Endothelial cell of umbilical vein (primary cell): ENCODE measurements around the gene ATXN7L1. TPM values are rescaled to one million over a fixed set of nuclear protein-coding genes. Genes with fewer than 3 reads are reported as not detected.

Experiments used
- BruUV-seq: library from RNA; stranded (reverse); fragments of 400-500 nt; replicated peaks from 2 replicates; lab custom pipeline; 2021; lab: Mats Ljungman, UMichigan
- CTCF ChIA-PET: fragments of 300-600, 350-600 bp; sonication (Branson Sonifier 250); formaldehyde crosslinking; loops from one replicate; lab custom pipeline; 2021; ENCODE audit warnings: antibody characterized with exemption, inconsistent platforms; lab: Charles Lee
- POLR2A ChIA-PET: fragments of 300-600, 350-600 bp; sonication (Branson Sonifier 250); formaldehyde crosslinking; loops from one replicate; lab custom pipeline; 2021; ENCODE audit warnings: antibody characterized with exemption, inconsistent platforms; lab: Charles Lee
- DNase-seq: peaks from one replicate; pipeline ENCODE4 v3.0.0-alpha.2; 2011; ENCODE audit warnings: low read depth, low spot score
- FAIRE-seq: peaks from 2 replicates; lab custom pipeline; 2011; peaks lifted over from hg19 to GRCh38; lab: Jason Lieb, UNC
- H2AFZ ChIP-seq: 2 replicates; pipeline ENCODE4 v1.6.0; 2012; ENCODE audit warnings: low read depth, low read length, control low read depth, inconsistent platforms
- H3K27ac ChIP-seq: 2 replicates; pipeline ENCODE4 v1.5.1; 2011; ENCODE audit warnings: low read depth, mild to moderate bottlenecking, control low read depth, low read length, moderate library complexity; ENCODE audit not compliant: insufficient read depth
- H3K27me3 ChIP-seq, 2 experiments: 2 replicates each; pipeline versions ENCODE4 v1.6.0 to v1.6.1; 2011; ENCODE audit warnings: low read length in 2 of 2, mixed read lengths in 1 of 2; ENCODE audit not compliant: control insufficient read depth in 2 of 2, insufficient read depth in 2 of 2
- H3K36me3 ChIP-seq, 2 experiments: 2 replicates in 1 of 2; 3 replicates in 1 of 2; pipeline ENCODE4 v1.5.1; 2011; ENCODE audit warnings: low read length in 2 of 2, mild to moderate bottlenecking in 1 of 2, moderate library complexity in 1 of 2; ENCODE audit not compliant: control insufficient read depth in 2 of 2, insufficient read depth in 2 of 2; ENCODE audit errors: extremely low read depth in 1 of 2
- H3K4me1 ChIP-seq: 3 replicates; pipeline ENCODE4 v1.5.1; 2011; ENCODE audit warnings: mild to moderate bottlenecking, low read length; ENCODE audit not compliant: control insufficient read depth, insufficient read depth; ENCODE audit errors: extremely low read depth
- H3K4me2 ChIP-seq: 2 replicates; pipeline ENCODE4 v1.6.1; 2011; ENCODE audit warnings: low read length, control low read depth, mixed read lengths; ENCODE audit not compliant: insufficient read depth
- H3K4me3 ChIP-seq, 3 experiments: fragments of 200-600 bp in 1 of 3; sonication (generic), shearing (Covaris generic) in 1 of 3; replicated peaks in 1 of 3; 2 replicates each; pipeline ENCODE4 v1.5.1; 2011 to 2016; ENCODE audit warnings: control low read depth in 3 of 3, low read length in 3 of 3, mild to moderate bottlenecking in 2 of 3, inconsistent platforms in 1 of 3, low read depth in 1 of 3, moderate library complexity in 1 of 3; ENCODE audit not compliant: insufficient read depth in 1 of 3
- H3K79me2 ChIP-seq: 2 replicates; pipeline ENCODE4 v1.6.0; 2012; ENCODE audit warnings: low read length, inconsistent platforms; ENCODE audit not compliant: control insufficient read depth, insufficient read depth
- H3K9ac ChIP-seq: replicated peaks from 2 replicates; pipeline ENCODE3; 2011; ENCODE audit warnings: low read length, control low read depth; ENCODE audit not compliant: insufficient read depth; ENCODE audit errors: extremely low read depth
- H3K9me1 ChIP-seq: replicated peaks from 3 replicates; pipeline ENCODE4 v1.6.0; 2011; ENCODE audit warnings: mild to moderate bottlenecking, low read length; ENCODE audit not compliant: control insufficient read depth, insufficient read depth; ENCODE audit errors: extremely low read depth
- H3K9me3 ChIP-seq: replicated peaks from 2 replicates; pipeline ENCODE4 v1.5.1; 2012; ENCODE audit warnings: low read length, inconsistent platforms; ENCODE audit not compliant: control insufficient read depth, insufficient read depth
- H4K20me1 ChIP-seq: replicated peaks from 2 replicates; pipeline ENCODE3; 2011; ENCODE audit warnings: mild to moderate bottlenecking, low read length; ENCODE audit not compliant: control insufficient read depth, insufficient read depth; ENCODE audit errors: extremely low read depth
- EZH2 ChIP-seq: IDR thresholded peaks from 2 replicates; pipeline ENCODE4 v1.6.1; 2012; ENCODE audit warnings: borderline replicate concordance, low read depth, mild to moderate bottlenecking, moderate library complexity, low read length, inconsistent platforms; ENCODE audit not compliant: severe bottlenecking
- FOS ChIP-seq: IDR thresholded peaks from 2 replicates; pipeline ENCODE4 v1.6.1; 2011; ENCODE audit warnings: mild to moderate bottlenecking, low read length, moderate library complexity, borderline replicate concordance; ENCODE audit not compliant: insufficient read depth
- GATA2 ChIP-seq: IDR thresholded peaks from 2 replicates; pipeline ENCODE4 v1.7.0; 2011; ENCODE audit warnings: low read depth, mild to moderate bottlenecking, moderate library complexity, mixed read lengths, low read length; ENCODE audit not compliant: insufficient read length, insufficient read depth
- JUN ChIP-seq: IDR thresholded peaks from 2 replicates; pipeline ENCODE4 v1.6.1; 2011; ENCODE audit warnings: borderline replicate concordance, low read depth; ENCODE audit not compliant: insufficient read length, insufficient read depth
- MYC ChIP-seq: IDR thresholded peaks from one replicate; pipeline ENCODE4 v1.6.1; 2011; ENCODE audit warnings: mild to moderate bottlenecking, low read depth, low read length
- POLR2A ChIP-seq: IDR thresholded peaks from 2 replicates; pipeline ENCODE4 v1.6.1; 2012; ENCODE audit warnings: low read depth, mild to moderate bottlenecking, control low read depth, low read length
- POLR2AphosphoS5 ChIP-seq: IDR thresholded peaks from 2 replicates; pipeline ENCODE4 v1.6.1; 2012; ENCODE audit warnings: low read depth, mild to moderate bottlenecking, control low read depth, low read length, moderate library complexity; ENCODE audit not compliant: insufficient read depth
- dilution Hi-C: fragments of 300-500 bp; cut with MboI; formaldehyde crosslinking; loops from one replicate; pipeline ENCODE4 v1.15.0; 2019; ENCODE audit warnings: low sequenced_read_pairs; ENCODE audit not compliant: extremely low pct_ligation_motif_present
- intact Hi-C: fragments of 100-400 bp; cut with micrococcal nuclease; formaldehyde crosslinking; loops from one replicate; pipeline ENCODE4 v1.10.0; 2022
- polyA plus RNA-seq, 4 experiments: library from polyadenylated mRNA; depleted of rRNA in 3 of 4; stranded (reverse) in 3 of 4; unstranded in 1 of 4; fragments of >200 nt; gene quantifications; 2 replicates each; pipeline versions ENCODE4 v1.2.1 to v1.2.3, GENCODE V29; 2011 to 2012; ENCODE audit warnings: missing spikeins in 1 of 4
- total RNA-seq: library from RNA; stranded (reverse); gene quantifications from 2 replicates; pipeline ENCODE4 v1.2.3, GENCODE V29; 2021
- TF ChIP-seq, protein P1 (sequence below): IDR thresholded peaks from 2 replicates; pipeline ENCODE4 v1.6.1; 2011; ENCODE audit not compliant: insufficient read depth, insufficient read length
- TF ChIP-seq, protein P2 (sequence below), 2 donors: IDR thresholded peaks; 1 replicate in 1 of 2; 2 replicates in 1 of 2; pipeline ENCODE4 v1.5.1; 2011; ENCODE audit warnings: low read length in 2 of 2, mild to moderate bottlenecking in 2 of 2, moderate library complexity in 2 of 2, control low read depth in 1 of 2, inconsistent platforms in 1 of 2, low read depth in 1 of 2; ENCODE audit not compliant: insufficient read depth in 1 of 2; ENCODE audit errors: extremely low read depth in 1 of 2

Gene ATXN7L1
- total and polyA plus RNA-seq, 2 donors (not counting 3 experiments of a cell fraction or from before 2014, with no cell fraction given), result 4.6 to 15.6 TPM

DNA sequence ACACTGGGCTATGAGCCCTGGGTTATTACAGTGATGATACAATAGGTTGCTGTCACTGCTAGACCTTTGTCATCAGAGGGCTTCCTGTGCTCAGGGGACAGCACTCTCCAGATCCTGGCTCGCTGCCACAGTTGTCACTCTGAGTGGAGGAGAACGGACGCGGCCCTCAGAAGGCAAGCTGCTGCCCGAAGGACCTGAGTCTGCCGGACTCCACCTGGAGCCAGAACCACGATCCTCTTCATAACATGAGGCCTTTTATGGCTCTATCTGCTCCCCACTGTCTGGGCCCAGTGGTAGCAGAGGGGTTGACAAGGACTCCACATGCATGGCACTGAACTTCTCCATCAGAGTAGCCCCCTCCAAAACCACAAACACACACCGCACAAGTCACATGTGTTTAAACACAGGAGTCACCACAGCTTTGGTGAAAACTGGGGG, 200.4 kb downstream of the ATXN7L1 start:
- ChIA-PET CTCF (no interaction called here), POLR2A (no interaction called here)
- no peak overlapping the region for H3K9ac ChIP-seq
- no peaks in the 10 kb centered on the region for H3K27me3 ChIP-seq
- H3K4me2 ChIP-seq, result no peak overlapping the region
- no peak overlapping the region for H3K27ac ChIP-seq
- no peaks in the 10 kb centered on the region for H3K9me1 ChIP-seq
- no peaks in the 10 kb centered on the region for H3K9me3 ChIP-seq
- dilution Hi-C loops, result no loop called here
- no peak for FAIRE-seq
- BruUV-seq, result no TSS peak
- no peaks in the 10 kb centered on the region for H3K79me2 ChIP-seq
- H4K20me1 ChIP-seq, result peaks cover 2% of the 10 kb centered on the region
- H3K4me3 ChIP-seq, result no peak overlapping the region
- DNase-seq, result no peak
- TF ChIP-seq GATA2, result no peak
- TF ChIP-seq, protein P1, sequence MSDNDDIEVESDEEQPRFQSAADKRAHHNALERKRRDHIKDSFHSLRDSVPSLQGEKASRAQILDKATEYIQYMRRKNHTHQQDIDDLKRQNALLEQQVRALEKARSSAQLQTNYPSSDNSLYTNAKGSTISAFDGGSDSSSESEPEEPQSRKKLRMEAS, result no peak
- TF ChIP-seq POLR2AphosphoS5, result no peak
- no peak for TF ChIP-seq JUN
- TF ChIP-seq POLR2A, result no peak
- no peak for TF ChIP-seq EZH2
- TF ChIP-seq, protein P2, sequence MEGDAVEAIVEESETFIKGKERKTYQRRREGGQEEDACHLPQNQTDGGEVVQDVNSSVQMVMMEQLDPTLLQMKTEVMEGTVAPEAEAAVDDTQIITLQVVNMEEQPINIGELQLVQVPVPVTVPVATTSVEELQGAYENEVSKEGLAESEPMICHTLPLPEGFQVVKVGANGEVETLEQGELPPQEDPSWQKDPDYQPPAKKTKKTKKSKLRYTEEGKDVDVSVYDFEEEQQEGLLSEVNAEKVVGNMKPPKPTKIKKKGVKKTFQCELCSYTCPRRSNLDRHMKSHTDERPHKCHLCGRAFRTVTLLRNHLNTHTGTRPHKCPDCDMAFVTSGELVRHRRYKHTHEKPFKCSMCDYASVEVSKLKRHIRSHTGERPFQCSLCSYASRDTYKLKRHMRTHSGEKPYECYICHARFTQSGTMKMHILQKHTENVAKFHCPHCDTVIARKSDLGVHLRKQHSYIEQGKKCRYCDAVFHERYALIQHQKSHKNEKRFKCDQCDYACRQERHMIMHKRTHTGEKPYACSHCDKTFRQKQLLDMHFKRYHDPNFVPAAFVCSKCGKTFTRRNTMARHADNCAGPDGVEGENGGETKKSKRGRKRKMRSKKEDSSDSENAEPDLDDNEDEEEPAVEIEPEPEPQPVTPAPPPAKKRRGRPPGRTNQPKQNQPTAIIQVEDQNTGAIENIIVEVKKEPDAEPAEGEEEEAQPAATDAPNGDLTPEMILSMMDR (IDR thresholded peaks at IDR 0.05; ENCODE audit: extremely low read depth in 1 of 2, insufficient read depth in 1 of 2, low read depth in 1 of 2, low read length in 2 of 2), result no peak
- no peak for TF ChIP-seq FOS
- no peak for TF ChIP-seq MYC
- intact Hi-C loops, result no loop called here
- no peaks in the 10 kb centered on the region for H3K36me3 ChIP-seq
- peaks cover 17% of the 10 kb centered on the region for H3K4me1 ChIP-seq
- no peak overlapping the region for H2AFZ ChIP-seq
